HG03457 (cell line): ENCODE data around the gene PDE7B.
"Not testable (repeated sequence)": the region's sequence is repeated elsewhere in the genome, so short reads cannot be mapped to it uniquely, and the experiment has no call there.

ENCODE experiments used
- ATAC-seq: cut with Tn5 transposase; IDR thresholded peaks from one replicate; pipeline ENCODE4 v1.9.1; 2021; ENCODE audit warnings: moderate number of reproducible peaks; ENCODE audit not compliant: unreplicated experiment

PDE7B gene

DNA sequence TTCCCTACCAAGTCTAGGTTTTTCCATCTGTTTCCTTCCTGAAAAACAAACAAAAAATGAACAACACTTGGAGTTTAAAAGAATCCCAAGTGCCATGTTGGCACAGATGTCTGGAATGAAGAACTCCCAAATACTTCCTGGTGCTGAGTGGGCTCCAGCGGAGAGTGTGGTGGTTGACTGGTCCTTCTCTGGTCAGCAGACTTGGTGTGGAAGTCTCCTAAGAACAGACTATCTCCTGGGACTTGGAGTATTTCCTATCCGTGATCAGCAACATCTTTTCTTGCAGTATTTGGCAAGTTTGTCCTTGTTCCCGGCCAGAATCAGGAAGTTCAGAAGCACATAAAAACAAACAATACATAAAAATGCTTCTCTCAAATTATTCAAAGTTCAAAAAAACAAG lies 244.5 kb downstream of the PDE7B start:
- no peak for ATAC-seq

DNA sequence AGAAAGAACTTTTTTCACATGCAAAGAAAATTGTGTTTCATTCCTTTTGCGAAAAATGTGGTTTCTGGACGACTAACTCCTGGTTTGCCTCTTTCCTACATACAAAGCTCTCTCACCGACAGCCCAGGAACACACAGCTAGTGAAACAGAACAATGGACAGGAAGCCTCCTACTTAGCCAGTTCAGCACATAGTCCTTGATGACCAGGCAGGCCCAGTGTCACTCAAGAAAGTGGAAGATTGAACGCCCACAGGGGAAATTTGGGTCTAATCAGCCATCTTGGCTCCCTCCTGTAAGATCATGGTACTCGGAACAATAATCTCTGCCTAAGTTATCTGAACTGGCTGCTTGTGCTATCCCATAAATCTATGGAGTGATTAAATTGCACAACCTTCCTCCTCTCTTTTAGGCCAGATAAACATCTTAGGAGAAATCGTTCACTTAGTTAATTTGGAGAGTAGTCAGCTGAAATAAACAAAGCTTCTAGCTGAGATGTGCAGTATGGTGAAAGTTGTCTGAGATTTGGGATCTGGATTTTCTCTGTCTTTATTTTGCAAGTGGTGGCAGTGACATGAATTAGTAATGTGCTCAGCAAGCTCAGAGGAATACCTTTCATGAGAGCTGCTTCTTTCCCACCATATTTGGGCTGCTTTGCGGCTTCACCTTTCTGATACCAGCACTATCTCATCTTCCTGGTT lies 251.6 kb downstream of the PDE7B start:
- no peak for ATAC-seq

DNA sequence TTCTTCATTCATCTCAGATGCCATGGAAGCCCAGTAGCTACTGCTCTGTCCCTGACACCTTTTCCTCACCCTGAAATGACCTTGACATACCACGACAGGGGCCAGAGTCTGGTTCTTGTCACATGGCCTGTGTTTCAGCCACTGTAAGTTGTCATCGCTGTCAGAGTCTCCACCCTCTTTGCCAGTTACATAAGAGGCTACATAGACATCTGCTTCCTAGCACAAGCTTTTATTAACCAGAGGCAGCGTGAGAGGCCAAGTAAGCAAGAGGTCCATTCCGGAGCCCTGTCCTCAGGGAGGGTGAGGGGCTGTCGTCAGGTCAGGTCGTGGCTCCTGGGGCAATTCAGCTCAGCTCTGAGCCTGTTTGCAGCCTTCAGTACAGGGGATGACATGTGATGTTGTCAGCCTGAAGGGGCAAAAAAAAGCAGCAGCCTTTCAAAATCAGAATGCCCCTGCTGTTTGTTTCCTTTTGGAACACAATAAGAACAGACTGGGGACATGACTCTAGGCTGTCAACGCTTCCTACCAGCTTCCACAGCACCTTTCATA lies 252.3 kb downstream of the PDE7B start:
- no peak for ATAC-seq

DNA sequence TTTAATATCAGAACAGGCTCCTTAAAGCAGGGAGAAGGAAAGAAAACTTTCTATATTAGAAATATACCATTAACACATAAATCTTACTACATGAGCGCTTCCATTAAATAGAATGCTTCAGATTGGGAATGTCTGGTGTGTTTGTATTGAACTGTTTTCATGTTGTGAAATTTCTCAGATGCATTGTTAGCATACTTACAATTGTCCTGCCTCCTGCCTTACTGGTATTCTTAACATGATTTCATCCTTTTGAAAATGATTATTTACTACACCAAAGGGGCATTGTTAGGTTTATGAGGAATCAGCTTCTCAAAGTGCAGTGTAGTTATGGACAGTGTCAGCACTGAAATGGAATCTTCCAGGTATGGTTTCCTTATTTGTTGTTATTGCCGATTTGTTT lies 253.1 kb downstream of the PDE7B start:
- no peak for ATAC-seq

DNA sequence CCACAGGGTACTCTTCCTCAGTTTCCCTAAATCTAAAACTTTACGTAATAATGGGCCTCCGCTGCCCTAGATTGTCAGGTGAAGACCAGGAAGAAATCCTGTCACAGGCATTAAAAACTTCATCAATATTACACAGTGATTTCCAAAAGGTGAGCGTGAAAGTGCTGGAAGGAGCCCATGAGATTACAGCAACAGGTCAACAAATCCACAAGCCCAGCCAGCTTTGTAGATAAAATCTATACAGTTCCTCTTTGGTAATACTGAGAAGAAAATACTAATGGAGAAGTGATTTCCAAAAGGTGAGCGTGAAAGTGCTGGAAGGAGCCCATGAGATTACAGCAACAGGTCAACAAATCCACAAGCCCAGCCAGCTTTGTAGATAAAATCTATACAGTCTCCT lies 254.3 kb downstream of the PDE7B start:
- not testable (repeated sequence) for ATAC-seq

DNA sequence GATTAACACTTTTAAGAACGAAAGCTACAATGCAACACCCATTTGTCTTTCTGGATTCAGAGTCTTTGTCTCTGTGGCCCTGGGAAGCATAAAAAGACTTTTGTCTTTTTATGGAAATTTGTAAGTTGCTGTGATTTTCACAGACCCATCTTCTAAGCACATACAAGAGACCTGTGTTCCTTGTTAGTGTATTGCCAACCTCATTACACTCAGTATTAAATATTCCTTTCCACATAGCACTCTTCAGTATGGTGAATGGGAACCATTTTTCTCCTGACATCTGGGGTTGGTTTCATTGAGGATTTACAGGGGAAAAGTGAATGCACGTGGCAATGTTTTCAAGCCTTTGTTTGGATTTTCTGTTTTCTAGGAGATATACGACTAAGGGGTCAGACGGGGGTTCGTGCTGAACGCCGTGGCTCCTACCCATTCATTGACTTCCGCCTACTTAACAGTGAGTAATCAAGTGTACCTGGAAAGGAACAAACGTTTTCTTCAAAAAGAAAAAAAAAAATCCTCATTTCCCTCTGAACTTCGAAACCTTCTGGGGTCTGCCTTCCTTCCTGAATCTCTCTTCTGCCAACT lies 257.0 kb downstream of the PDE7B start:
- ATAC-seq: no peak

DNA sequence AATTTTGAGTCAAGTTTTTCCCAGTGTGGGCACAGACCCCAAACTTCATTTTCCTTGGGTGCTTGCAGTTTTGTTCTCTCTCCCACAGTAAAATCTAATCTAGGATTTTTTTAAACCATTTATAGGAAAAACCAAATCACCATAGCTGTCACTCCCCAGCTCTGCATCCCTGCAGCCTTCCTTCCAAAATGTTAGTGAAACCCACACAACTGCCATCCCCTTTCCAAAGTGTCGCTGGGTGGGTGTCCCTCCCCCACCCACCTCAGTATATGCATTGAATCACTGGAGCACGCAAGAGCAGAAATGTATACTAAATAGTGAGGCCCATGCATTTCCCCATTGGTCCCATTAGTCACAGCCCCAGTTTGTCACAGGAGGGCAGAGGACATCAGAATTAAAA lies 260.3 kb downstream of the PDE7B start:
- ATAC-seq: no peak

DNA sequence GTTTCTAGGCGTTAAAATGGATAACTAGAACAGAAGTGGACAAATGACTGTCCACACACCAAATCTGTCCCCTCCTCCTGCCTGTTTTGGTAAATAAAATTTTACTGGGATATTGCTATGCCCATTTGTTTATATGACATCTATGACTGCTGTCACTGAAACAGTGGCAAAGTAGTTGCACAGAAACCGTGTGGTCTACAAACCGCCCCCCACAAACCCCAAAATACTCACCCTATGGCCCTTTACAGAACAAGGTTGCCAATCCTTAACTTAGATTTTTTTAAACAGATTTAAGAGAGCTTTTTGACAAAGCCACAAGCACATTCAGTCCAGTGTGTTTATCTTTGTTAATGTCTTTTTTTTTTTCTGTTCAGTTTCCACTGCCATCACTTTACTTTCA lies 260.8 kb downstream of the PDE7B start:
- no peak for ATAC-seq

DNA sequence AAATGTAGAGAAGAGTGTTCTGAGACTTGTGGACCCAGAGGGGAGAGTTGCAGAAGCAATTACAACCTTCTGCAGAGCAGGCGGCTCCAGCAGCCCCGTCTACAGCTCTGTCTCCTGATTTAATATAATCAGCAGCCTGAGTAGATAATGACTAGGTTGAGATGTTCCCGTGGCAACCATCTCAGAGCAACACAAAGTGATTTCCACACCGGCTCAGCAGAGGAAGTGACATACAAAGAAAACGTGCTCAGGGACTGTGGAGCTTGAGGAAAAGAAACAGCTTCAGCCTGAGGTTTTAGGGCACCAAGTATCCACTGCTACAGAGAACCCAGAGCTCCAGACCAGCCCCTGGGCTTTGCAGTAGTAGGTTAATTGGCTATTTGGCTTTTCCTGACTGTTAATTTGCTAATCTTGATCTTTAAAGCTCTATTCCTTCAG lies 262.3 kb downstream of the PDE7B start:
- ATAC-seq: no peak

DNA sequence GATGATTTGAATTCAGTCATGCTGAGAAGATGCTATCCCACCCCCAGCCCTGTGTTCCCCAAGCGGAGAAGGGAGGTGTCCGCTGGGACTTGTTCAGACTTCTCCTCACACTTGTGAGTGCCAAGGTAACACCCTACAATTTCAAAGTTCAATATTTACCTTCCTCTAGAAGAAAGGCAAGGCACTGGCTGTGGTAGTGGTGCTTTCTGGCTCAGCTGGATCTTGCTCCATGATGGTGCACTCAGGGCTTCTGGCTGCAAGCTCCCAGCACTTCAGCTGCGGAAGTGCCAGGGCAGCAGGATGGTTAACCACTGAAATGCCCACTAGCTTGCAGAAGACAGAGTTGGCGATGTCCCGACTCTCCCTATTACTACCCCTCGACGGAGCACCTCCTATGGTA lies 263.2 kb downstream of the PDE7B start:
- ATAC-seq: no peak

DNA sequence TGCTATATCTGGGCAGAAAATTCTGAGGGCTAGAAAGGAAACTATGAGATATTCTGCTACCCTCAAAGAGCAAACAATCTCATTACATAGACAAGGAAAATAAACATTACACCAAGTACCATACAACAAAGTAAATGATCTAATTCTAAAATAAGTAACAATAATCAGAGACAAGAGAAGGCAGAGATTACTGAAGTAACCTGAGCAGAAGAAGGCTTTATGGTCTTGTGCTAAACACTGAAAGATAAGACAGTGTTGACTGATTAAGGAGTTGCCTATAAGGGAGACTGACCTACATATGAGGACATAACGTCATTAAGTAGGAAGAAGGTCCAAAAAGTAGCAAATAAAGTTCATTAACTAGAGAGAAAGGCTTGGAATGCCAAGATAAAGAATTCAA lies 264.4 kb downstream of the PDE7B start:
- ATAC-seq: no peak

DNA sequence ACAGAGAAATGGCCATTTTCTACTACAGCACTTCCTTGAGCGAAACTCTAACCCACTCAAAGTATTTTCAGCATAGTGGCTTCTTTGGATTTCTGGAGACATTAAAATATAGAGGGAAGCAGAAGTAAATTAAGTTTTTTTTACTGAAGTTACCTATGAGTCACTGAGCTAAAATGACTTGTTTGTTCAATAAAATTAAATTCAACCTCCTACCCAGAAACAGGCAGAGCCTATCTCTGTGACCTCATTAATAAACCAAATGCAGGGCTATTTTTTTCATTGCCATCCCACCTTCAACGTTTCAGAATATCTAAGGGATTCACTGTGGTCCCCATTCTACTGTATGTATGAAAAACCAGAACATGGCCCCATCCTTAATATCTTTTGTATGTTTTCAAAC lies 265.6 kb downstream of the PDE7B start:
- no peak for ATAC-seq

DNA sequence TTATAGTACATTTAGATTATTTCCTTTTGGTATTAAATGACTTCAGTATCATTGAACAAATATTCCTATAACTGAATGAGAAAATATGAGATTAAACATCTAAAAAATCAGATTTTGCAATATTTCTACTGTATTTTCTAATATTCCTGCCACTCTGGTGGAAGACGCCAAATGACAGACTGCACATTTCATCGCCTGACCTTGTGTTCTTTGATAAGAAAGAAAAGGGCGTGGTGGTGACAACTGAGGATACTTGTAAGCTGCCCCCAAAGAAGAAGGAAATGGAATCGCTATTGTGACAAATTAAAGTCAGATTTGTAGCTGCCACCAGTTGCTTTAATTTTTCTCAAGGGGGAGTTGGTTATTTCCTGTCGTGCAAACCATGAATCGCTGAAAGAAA lies 267.3 kb downstream of the PDE7B start:
- ATAC-seq: no peak

DNA sequence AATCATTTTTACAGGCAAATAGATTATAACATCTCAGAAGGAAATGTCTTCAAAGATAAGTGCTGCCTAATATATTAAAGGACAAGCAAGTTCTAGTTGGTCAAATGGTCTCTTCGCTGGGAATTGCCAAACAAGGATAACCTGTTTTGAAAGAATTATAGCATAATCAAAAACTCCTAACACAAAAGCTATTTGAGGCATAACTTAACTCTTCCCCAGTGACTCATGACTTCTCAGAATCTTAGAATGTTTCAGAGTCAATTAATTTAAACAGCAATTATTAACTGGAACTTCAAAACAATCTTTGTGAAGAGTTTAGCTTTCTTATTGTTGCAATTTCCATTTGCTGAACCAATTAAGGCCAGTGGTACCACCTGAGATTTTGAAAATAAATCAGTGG lies 272.0 kb downstream of the PDE7B start:
- no peak for ATAC-seq

DNA sequence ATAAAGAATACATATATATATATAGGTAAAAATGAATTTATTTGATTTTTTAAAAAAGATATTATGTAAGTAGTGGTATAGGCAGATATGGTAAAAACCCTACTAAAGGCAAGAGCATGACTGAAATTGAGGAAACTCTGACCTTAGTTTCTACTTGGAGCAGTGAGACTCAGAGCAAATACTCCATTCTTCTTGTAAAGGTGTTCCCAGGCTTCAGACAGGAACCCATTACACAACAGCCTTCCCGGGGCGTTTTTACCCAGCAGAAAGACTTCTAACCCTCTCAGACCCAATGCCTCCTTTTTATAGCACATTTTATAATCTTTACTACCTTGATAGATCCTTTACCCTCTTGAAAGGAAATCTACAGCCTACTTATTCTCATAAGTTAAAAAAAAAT lies 274.1 kb downstream of the PDE7B start:
- no peak for ATAC-seq

DNA sequence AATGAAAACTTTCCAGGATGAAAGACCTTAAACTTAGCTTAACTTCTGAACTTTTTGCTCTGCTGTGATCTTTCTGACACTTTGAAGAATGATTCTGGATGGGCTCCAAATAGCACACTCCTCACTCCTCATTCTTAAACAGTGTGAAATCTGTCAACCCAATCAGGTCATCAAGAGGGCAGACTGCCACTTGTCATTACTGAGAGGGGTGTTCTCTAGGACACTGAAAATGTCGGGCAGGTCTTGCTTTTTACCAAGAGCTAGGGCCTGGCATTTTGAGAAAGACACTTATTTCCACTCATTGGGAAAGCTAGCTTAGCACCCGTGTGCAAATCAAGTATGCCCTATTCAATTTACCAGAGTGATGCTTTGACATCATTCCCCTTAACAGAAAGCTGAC lies 276.4 kb downstream of the PDE7B start:
- no peak for ATAC-seq

DNA sequence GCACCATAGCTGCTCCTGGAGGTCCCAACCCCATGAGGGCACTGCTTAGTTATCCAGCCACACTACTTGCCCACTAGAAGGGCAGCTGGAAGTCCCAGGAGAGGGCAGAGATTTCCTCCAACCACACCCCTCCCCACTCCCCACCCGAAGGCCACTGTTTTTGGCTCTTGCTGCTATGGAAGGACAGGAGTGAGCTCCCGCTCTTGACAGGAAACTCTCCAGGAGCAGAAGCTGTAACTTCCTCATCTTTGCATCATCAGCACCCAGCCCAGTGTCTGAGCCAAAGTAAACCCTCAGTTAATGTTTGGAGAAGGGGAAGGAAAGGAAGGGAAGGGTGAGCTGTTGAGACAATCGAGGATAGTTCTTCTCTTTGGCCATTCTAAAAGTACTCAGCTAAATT lies 277.9 kb downstream of the PDE7B start:
- no peak for ATAC-seq

DNA sequence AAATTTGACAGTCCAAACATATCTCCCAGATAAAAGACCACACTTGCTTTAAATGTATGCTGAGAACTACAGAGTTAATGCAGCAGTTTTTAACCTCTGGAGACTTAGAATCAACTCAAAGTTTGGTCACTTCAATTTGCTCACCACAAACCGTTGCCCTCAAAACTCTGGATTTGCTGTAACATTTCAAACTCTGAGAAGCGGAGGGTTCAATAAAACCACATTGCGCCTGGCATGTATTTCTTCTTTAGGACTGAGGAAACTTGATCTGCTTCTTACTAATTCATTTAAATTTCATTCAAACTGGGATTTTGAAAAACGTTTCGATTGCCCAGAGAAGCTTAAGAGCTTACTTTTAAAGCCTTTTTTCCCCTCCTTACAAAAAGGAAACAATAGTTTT lies 282.8 kb downstream of the PDE7B start:
- no peak for ATAC-seq

DNA sequence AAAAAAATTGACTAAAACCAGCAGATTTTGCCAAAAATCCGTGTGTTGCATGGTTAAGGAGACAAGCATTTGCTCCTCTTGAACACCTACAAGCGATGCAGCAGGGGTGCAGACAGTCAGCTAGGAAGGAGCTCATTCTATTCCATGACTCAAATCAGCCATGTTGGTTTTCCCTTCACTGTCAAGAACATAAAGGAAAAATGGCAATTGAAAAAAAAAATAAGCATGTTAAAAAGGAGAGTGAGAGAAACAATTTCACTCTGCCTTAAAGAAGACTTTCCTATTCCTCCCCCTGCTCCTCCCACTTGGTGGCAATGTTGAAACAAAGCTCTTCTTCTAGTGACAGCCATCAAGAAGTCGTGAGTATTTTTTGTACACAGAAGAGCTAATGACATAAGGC lies 283.2 kb downstream of the PDE7B start:
- no peak for ATAC-seq

DNA sequence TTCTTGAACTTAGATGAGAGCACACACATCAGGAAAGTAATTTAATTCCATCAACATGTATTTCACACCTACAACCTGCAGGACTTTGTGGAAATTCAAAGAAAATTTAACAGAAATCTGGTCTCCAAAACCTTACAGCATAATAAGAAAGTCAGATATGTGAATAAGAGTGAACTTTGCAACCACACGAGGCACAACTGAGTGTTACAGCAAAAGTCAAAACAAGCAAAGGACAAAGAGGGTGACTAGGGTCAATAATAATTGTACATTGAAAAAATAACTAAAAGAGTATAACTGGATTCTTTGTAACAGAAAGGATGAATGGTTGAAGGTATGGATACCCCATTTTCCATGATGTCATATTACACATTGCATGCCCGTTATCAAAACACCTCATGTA lies 284.8 kb downstream of the PDE7B start:
- ATAC-seq: no peak

DNA sequence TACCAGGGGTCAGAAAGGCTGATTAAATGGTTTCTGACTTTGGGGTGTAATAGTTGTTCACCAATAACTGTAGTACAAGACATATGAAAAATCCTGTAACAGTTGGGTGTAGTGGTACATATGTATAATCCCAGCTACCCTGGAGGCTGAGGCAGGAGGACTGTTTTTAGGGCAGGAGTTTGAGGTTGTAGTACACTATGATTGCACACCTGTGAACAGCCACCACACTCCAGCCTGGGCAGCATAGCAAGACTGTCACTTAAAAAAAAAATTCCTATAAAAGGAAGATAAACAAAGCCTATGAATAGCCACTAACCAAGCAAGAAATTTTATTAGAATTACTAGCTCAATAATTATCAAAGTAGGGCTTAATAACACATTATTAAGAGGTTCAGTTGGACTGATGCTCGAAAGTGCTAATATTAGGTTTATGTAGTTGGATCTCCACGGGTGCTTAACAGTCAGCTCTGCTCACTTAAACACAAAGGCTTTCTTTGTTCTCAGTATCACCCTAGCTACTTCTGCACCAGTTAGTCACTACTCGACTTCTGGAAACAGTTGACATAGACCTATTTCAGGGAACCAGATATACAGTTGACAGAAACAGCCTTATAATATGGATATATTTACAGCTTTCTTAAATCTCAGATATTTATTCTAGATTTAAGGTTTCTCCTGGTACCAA lies 285.6 kb downstream of the PDE7B start:
- no peak for ATAC-seq

DNA sequence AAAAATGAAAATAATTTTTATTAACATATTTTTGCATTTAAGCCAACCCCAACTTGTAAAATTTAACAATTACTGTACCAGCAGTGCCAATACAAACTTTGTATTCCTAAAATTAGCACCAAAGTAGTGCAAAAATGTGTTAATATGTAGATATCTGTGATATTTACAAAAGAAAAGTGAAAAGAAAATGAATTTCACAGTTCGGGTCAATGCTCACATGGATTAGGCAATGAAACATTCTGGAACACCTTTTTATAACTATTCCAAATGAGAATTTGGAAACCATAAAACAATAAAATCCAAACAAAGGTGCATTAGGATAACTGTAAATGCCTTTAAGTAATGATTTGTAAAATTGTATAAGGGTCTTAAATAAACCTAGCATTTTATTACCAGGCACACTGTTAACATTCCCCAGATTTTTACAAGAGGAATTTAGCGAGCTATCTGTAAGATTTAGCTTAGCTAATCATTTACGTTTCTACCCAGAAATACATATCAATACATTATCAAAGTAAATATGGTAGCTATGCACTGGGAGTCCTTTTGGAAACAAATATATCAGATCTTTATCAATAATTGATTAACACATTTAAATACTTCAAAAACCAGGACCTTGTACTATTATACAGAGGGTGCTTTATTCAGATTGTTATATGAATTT lies 286.4 kb downstream of the PDE7B start:
- no peak for ATAC-seq
